Type B pancreatic cell (in vitro differentiated cells): ENCODE data around the gene PRB2. TPM values are rescaled to one million over a fixed set of nuclear protein-coding genes. Genes with fewer than 3 reads are reported as not detected.
"Not testable (repeated sequence)": the region's sequence is repeated elsewhere in the genome, so short reads cannot be mapped to it uniquely, and the experiment has no call there.

Source experiments
- DNase-seq: peaks from one replicate; pipeline ENCODE4 v3.0.0; 2021; ENCODE audit warnings: mixed read lengths; ENCODE audit not compliant: unreplicated experiment; ENCODE audit errors: extremely low spot score
- H3K27ac Mint-ChIP-seq: 2 replicates; pipeline ENCODE4 v1.8.0; 2021; ENCODE audit warnings: mild to moderate bottlenecking, mixed read lengths
- H3K27me3 Mint-ChIP-seq: 2 replicates; pipeline ENCODE4 v1.8.0; 2021; ENCODE audit warnings: mixed read lengths
- H3K36me3 Mint-ChIP-seq: 2 replicates; pipeline ENCODE4 v1.8.0; 2021; ENCODE audit warnings: mixed read lengths
- H3K4me1 Mint-ChIP-seq: one replicate; pipeline ENCODE4 v1.8.0; 2021; ENCODE audit warnings: mixed read lengths; ENCODE audit not compliant: unreplicated experiment
- H3K4me3 Mint-ChIP-seq: 2 replicates; pipeline ENCODE4 v1.8.0; 2021; ENCODE audit warnings: mild to moderate bottlenecking, mixed read lengths
- H3K9me3 Mint-ChIP-seq: 2 replicates; pipeline ENCODE4 v1.8.0; 2021; ENCODE audit warnings: mixed read lengths
- CTCF ChIP-seq: fragments of 200-600 bp; sonication (generic); conservative IDR thresholded peaks from 2 replicates; pipeline ENCODE4 v1.5.0; 2021; ENCODE audit warnings: antibody characterized with exemption, mild to moderate bottlenecking
- long read RNA-seq: library from polyadenylated mRNA; unstranded; transcript quantifications from one replicate; pipeline ENCODE4 v2.0.0, GENCODE V29; 2020
- total RNA-seq: library from RNA; stranded (reverse); gene quantifications from 2 replicates; pipeline ENCODE4 v1.2.1, GENCODE V29; 2021; ENCODE audit warnings: low replicate concordance

The PRB2 gene
- total RNA-seq, result not detected in 2 replicates
- long read RNA-seq, result 0 reads

- not testable (repeated sequence) for H3K4me3 Mint-ChIP-seq, H3K36me3 Mint-ChIP-seq, H3K9me3 Mint-ChIP-seq, DNase-seq, H3K27ac Mint-ChIP-seq, H3K27me3 Mint-ChIP-seq, H3K4me1 Mint-ChIP-seq
Measured at GRCh38 chr12:11395467-11395866, at the start of gene PRB2. Gene PRB2 (minus strand): TSS chr12:11395567. CDS start chr12:11395529, 38 bp downstream.

- Mint-ChIP-seq H3K9me3 (no peaks in the 10 kb centered on the region), H3K27ac (no peak overlapping the region), H3K27me3 (peaks cover 7% of the 10 kb centered on the region), H3K36me3 (no peaks in the 10 kb centered on the region), H3K4me3 (no peak overlapping the region), H3K4me1 (no peaks in the 10 kb centered on the region)
- TF ChIP-seq CTCF, result no peak
- no peak for DNase-seq
Measured at GRCh38 chr12:11437966-11438365, 42.6 kb upstream of the PRB2 start.

- H3K4me3 Mint-ChIP-seq, result no peak overlapping the region
- no peaks in the 10 kb centered on the region for H3K4me1 Mint-ChIP-seq
- H3K9me3 Mint-ChIP-seq, result no peaks in the 10 kb centered on the region
- no peak for TF ChIP-seq CTCF
- no peaks in the 10 kb centered on the region for H3K36me3 Mint-ChIP-seq
- no peak for DNase-seq
- no peak overlapping the region for H3K27ac Mint-ChIP-seq
- H3K27me3 Mint-ChIP-seq, result peaks cover 3% of the 10 kb centered on the region
Measured at GRCh38 chr12:11433664-11434063, 38.3 kb upstream of the PRB2 start.

- no peak for TF ChIP-seq CTCF
- Mint-ChIP-seq H3K9me3 (no peaks in the 10 kb centered on the region), H3K27me3 (peaks cover 9% of the 10 kb centered on the region), H3K4me3 (no peak overlapping the region), H3K4me1 (no peaks in the 10 kb centered on the region), H3K27ac (no peak overlapping the region), H3K36me3 (no peaks in the 10 kb centered on the region)
- no peak for DNase-seq
Measured at GRCh38 chr12:11431486-11431885, 36.1 kb upstream of the PRB2 start.

- H3K27ac Mint-ChIP-seq, result no peak overlapping the region
Measured at GRCh38 chr12:11427341-11427740, 32.0 kb upstream of the PRB2 start.

GRCh38 chr12:11412731-11413130 is 17.4 kb upstream of the PRB2 start:
- Mint-ChIP-seq H3K4me1 (no peaks in the 10 kb centered on the region), H3K27me3 (peaks cover 4% of the 10 kb centered on the region), H3K36me3 (no peaks in the 10 kb centered on the region), H3K27ac (no peak overlapping the region), H3K4me3 (no peak overlapping the region), H3K9me3 (peaks cover 6% of the 10 kb centered on the region)
- TF ChIP-seq CTCF, result no peak
- no peak for DNase-seq

More at GRCh38 chr12:11427341-11427740, 32.0 kb upstream of the PRB2 start:
- Mint-ChIP-seq H3K36me3 (no peaks in the 10 kb centered on the region), H3K27me3 (peaks cover 14% of the 10 kb centered on the region), H3K9me3 (peaks cover 8% of the 10 kb centered on the region), H3K4me1 (no peaks in the 10 kb centered on the region), H3K4me3 (no peak overlapping the region)
- no peak for DNase-seq
- TF ChIP-seq CTCF, result no peak
